HepG2 (cell line): ENCODE data around the gene FBP1. TPM values are rescaled to one million over a fixed set of nuclear protein-coding genes. Genes with fewer than 3 reads are reported as not detected.

ENCODE experiments used
- ATAD3A ChIP-seq: sonication (generic); formaldehyde crosslinking; IDR thresholded peaks from 2 replicates; pipeline ENCODE4 v1.4.0; 2020; ENCODE audit warnings: missing genetic modification reagents
- ATF7-NPFF ChIP-seq: sonication (generic); formaldehyde crosslinking; IDR thresholded peaks from 2 replicates; pipeline ENCODE4 v1.8.1; 2023; ENCODE audit warnings: mild to moderate bottlenecking, low read depth, missing genetic modification reagents, moderate library complexity
- FOSL1 ChIP-seq: sonication (generic); formaldehyde crosslinking; IDR thresholded peaks from 2 replicates; pipeline ENCODE4 v1.9.0; 2021; ENCODE audit warnings: missing genetic modification reagents, borderline replicate concordance
- FOXA3 ChIP-seq: IDR thresholded peaks from 2 replicates; pipeline ENCODE4 v1.6.1; 2016; ENCODE audit warnings: missing genetic modification reagents, missing compliant biosample characterization
- HOXA7 ChIP-seq: sonication (generic); formaldehyde crosslinking; IDR thresholded peaks from 2 replicates; pipeline ENCODE4 v1.8.1; 2022; ENCODE audit warnings: mild to moderate bottlenecking, missing genetic modification reagents, moderate library complexity
- IRX3 ChIP-seq: sonication (generic); formaldehyde crosslinking; IDR thresholded peaks from 2 replicates; pipeline ENCODE4 v1.8.1; 2023; ENCODE audit warnings: mild to moderate bottlenecking, low read depth, missing genetic modification reagents, borderline replicate concordance
- JUND ChIP-seq: sonication (generic); formaldehyde crosslinking; IDR thresholded peaks from 2 replicates; pipeline ENCODE4 v1.8.0; 2022; ENCODE audit warnings: mild to moderate bottlenecking, missing genetic modification reagents
- MATR3 ChIP-seq: sonication (generic); formaldehyde crosslinking; IDR thresholded peaks from 2 replicates; pipeline ENCODE4 v1.4.0; 2020; ENCODE audit warnings: missing genetic modification reagents
- MBNL3 ChIP-seq: fragments of 250-450 bp; sonication (Bioruptor Pico); conservative IDR thresholded peaks from 2 replicates; pipeline ENCODE4 v1.8.0; 2022; ENCODE audit warnings: mild to moderate bottlenecking, inconsistent platforms
- MXI1 ChIP-seq: IDR thresholded peaks from 3 replicates; pipeline ENCODE4 v1.6.1; 2012; ENCODE audit warnings: low read depth, low read length, inconsistent platforms, borderline replicate concordance
- NFATC3 ChIP-seq: sonication (generic); formaldehyde crosslinking; IDR thresholded peaks from 2 replicates; pipeline ENCODE4 v1.5.1; 2020; ENCODE audit warnings: mild to moderate bottlenecking, missing genetic modification reagents
- NFKBIZ ChIP-seq: IDR thresholded peaks from 2 replicates; pipeline ENCODE4 v1.6.1; 2018; ENCODE audit warnings: missing genetic modification reagents, missing compliant biosample characterization
- RBFOX2 ChIP-seq: fragments of 200-400 bp; formaldehyde crosslinking; IDR thresholded peaks from 2 replicates; pipeline ENCODE4 v1.6.1; 2017; ENCODE audit warnings: low read depth, mild to moderate bottlenecking, low read length
- RFX5 ChIP-seq: IDR thresholded peaks from 2 replicates; pipeline ENCODE4 v1.6.1; 2011; ENCODE audit warnings: low read depth, low read length, improper control_type of control experiment
- SALL2 ChIP-seq: sonication (generic); formaldehyde crosslinking; IDR thresholded peaks from 2 replicates; pipeline ENCODE4 v1.8.1; 2023; ENCODE audit warnings: mild to moderate bottlenecking, missing genetic modification reagents, inconsistent platforms
- ZFP82 ChIP-seq: sonication (generic); formaldehyde crosslinking; IDR thresholded peaks from 2 replicates; pipeline ENCODE4 v1.5.1; 2020; ENCODE audit warnings: mild to moderate bottlenecking, missing genetic modification reagents, borderline replicate concordance
- ZNF234 ChIP-seq: sonication (generic); formaldehyde crosslinking; conservative IDR thresholded peaks from 2 replicates; pipeline ENCODE4 v1.5.1; 2020; ENCODE audit warnings: mild to moderate bottlenecking, missing genetic modification reagents
- ZNF530 ChIP-seq: sonication (generic); formaldehyde crosslinking; IDR thresholded peaks from 2 replicates; pipeline ENCODE4 v1.5.0; 2020; ENCODE audit warnings: low read depth, mild to moderate bottlenecking, missing genetic modification reagents
- ZNF563 ChIP-seq: sonication (generic); formaldehyde crosslinking; IDR thresholded peaks from 2 replicates; pipeline ENCODE4 v1.8.0; 2022; ENCODE audit warnings: mild to moderate bottlenecking, moderate library complexity, missing genetic modification reagents
- polyA plus RNA-seq, 8 experiments: library from polyadenylated mRNA; depleted of rRNA in 3 of 8; stranded (reverse) in 7 of 8; unstranded in 1 of 8; fragments of >200 nt; fragmentation: Illumina TruSeq in 4 of 8; extraction: Trizol in 4 of 8; gene quantifications; 2 replicates each; pipeline versions ENCODE4 v1.2.1 to v1.2.3, GENCODE V29; 2011 to 2016; ENCODE audit warnings: low read depth in 4 of 8, missing spikeins in 1 of 8, mixed read lengths in 1 of 8; ENCODE audit not compliant: insufficient read depth in 1 of 8
- total RNA-seq, 5 experiments: library from RNA; depleted of rRNA; stranded (reverse); fragments of >200 nt; fragmentation: Illumina TruSeq; extraction: Trizol; gene quantifications; 2 replicates each; pipeline ENCODE4 v1.2.3, GENCODE V29; 2016; ENCODE audit warnings: low read depth in 1 of 5
- TF ChIP-seq, protein P1 (sequence below): sonication (generic); formaldehyde crosslinking; IDR thresholded peaks from 2 replicates; pipeline ENCODE4 v1.5.1; 2020; ENCODE audit warnings: missing genetic modification reagents, mild to moderate bottlenecking, borderline replicate concordance
- TF ChIP-seq, protein P2 (sequence below): IDR thresholded peaks from 2 replicates; pipeline ENCODE4 v1.6.1; 2016; ENCODE audit warnings: low read depth
- TF ChIP-seq, protein P3 (sequence below): sonication (generic); formaldehyde crosslinking; IDR thresholded peaks from 2 replicates; pipeline ENCODE4 v1.5.0; 2020; ENCODE audit warnings: mild to moderate bottlenecking, missing genetic modification reagents
- TF ChIP-seq, protein P4 (sequence below): IDR thresholded peaks from 2 replicates; pipeline ENCODE4 v1.6.1; 2012; ENCODE audit warnings: low read length, improper control_type of control experiment

The FBP1 gene
- total and polyA plus RNA-seq, 2 of the 13 experiments (the other 11 are each of a cell fraction or from before 2014, with no cell fraction given), result 0.29 to 0.53 TPM

DNA sequence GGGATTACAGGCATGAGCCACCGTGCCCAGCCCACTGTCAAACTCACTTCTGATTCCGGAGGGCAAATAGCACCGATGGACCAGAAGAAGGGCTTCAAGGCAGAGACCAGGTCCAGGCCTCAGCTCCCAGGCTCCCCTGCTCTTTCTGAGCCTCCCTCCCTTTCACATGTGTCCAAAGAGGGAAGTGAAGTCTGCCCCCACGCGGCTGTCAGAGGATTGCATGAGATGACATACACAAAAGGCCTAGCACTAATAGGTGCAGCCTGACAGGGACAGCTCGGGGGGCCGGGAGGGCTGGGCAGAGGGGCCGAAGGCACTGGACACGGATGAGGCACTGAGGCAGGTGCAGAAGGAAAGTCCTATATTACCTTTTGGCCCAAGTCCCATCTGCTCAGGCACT lies 16.1 kb downstream of the FBP1 start (continued):
- TF ChIP-seq ZNF234 (no peak), MATR3 (CRISPR knock-in tag) (no peak), HOXA7 (CRISPR knock-in tag) (no peak), FOSL1 (CRISPR knock-in tag) (no peak), ZNF563 (no peak), RBFOX2 (no peak), FOXA3 (CRISPR knock-in tag) (peak; percentile 49; the same call in 1 of the 2 replicates), ZNF530 (CRISPR knock-in tag) (no peak), MXI1 (peak; percentile 32; the same call in 1 of the 3 replicates), SALL2 (CRISPR knock-in tag) (no peak), ATAD3A (CRISPR knock-in tag) (no peak), RFX5 (no peak), JUND (CRISPR knock-in tag) (0 out of 2 replicates have a peak, but pooled peaks have one; percentile 14), MBNL3 (CRISPR knock-in tag) (no peak), ZFP82 (CRISPR knock-in tag) (no peak), NFKBIZ (CRISPR knock-in tag) (no peak), ATF7-NPFF (CRISPR knock-in tag) (no peak), IRX3 (CRISPR knock-in tag) (no peak; the same call in 1 of the 2 replicates), NFATC3 (CRISPR knock-in tag) (0 out of 2 replicates have a peak, but pooled peaks have one; percentile 30)
- TF ChIP-seq, protein P1, sequence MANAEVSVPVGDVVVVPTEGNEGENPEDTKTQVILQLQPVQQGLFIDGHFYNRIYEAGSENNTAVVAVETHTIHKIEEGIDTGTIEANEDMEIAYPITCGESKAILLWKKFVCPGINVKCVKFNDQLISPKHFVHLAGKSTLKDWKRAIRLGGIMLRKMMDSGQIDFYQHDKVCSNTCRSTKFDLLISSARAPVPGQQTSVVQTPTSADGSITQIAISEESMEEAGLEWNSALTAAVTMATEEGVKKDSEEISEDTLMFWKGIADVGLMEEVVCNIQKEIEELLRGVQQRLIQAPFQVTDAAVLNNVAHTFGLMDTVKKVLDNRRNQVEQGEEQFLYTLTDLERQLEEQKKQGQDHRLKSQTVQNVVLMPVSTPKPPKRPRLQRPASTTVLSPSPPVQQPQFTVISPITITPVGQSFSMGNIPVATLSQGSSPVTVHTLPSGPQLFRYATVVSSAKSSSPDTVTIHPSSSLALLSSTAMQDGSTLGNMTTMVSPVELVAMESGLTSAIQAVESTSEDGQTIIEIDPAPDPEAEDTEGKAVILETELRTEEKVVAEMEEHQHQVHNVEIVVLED (CRISPR knock-in tag), result no peak
- TF ChIP-seq, protein P2, sequence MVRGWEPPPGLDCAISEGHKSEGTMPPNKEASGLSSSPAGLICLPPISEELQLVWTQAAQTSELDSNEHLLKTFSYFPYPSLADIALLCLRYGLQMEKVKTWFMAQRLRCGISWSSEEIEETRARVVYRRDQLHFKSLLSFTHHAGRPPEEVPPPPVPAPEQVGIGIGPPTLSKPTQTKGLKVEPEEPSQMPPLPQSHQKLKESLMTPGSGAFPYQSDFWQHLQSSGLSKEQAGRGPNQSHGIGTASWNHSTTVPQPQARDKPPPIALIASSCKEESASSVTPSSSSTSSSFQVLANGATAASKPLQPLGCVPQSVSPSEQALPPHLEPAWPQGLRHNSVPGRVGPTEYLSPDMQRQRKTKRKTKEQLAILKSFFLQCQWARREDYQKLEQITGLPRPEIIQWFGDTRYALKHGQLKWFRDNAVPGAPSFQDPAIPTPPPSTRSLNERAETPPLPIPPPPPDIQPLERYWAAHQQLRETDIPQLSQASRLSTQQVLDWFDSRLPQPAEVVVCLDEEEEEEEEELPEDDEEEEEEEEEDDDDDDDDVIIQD, result peak; percentile 46; the same call in 1 of the 2 replicates
- TF ChIP-seq, protein P3, sequence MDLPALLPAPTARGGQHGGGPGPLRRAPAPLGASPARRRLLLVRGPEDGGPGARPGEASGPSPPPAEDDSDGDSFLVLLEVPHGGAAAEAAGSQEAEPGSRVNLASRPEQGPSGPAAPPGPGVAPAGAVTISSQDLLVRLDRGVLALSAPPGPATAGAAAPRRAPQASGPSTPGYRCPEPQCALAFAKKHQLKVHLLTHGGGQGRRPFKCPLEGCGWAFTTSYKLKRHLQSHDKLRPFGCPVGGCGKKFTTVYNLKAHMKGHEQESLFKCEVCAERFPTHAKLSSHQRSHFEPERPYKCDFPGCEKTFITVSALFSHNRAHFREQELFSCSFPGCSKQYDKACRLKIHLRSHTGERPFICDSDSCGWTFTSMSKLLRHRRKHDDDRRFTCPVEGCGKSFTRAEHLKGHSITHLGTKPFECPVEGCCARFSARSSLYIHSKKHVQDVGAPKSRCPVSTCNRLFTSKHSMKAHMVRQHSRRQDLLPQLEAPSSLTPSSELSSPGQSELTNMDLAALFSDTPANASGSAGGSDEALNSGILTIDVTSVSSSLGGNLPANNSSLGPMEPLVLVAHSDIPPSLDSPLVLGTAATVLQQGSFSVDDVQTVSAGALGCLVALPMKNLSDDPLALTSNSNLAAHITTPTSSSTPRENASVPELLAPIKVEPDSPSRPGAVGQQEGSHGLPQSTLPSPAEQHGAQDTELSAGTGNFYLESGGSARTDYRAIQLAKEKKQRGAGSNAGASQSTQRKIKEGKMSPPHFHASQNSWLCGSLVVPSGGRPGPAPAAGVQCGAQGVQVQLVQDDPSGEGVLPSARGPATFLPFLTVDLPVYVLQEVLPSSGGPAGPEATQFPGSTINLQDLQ (CRISPR knock-in tag), result no peak
- TF ChIP-seq, protein P4, sequence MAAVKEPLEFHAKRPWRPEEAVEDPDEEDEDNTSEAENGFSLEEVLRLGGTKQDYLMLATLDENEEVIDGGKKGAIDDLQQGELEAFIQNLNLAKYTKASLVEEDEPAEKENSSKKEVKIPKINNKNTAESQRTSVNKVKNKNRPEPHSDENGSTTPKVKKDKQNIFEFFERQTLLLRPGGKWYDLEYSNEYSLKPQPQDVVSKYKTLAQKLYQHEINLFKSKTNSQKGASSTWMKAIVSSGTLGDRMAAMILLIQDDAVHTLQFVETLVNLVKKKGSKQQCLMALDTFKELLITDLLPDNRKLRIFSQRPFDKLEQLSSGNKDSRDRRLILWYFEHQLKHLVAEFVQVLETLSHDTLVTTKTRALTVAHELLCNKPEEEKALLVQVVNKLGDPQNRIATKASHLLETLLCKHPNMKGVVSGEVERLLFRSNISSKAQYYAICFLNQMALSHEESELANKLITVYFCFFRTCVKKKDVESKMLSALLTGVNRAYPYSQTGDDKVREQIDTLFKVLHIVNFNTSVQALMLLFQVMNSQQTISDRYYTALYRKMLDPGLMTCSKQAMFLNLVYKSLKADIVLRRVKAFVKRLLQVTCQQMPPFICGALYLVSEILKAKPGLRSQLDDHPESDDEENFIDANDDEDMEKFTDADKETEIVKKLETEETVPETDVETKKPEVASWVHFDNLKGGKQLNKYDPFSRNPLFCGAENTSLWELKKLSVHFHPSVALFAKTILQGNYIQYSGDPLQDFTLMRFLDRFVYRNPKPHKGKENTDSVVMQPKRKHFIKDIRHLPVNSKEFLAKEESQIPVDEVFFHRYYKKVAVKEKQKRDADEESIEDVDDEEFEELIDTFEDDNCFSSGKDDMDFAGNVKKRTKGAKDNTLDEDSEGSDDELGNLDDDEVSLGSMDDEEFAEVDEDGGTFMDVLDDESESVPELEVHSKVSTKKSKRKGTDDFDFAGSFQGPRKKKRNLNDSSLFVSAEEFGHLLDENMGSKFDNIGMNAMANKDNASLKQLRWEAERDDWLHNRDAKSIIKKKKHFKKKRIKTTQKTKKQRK, result no peak
